Activated CD4-positive, alpha-beta T cell treated with anti-CD3 and anti-CD28 coated beads, Interleukin-2, amount 50 U/mL, for 4 hours (primary cell): ENCODE data around the gene NDUFAF7.
"Not testable (repeated sequence)": the region's sequence is repeated elsewhere in the genome, so short reads cannot be mapped to it uniquely, and the experiment has no call there.

Source experiments
- DNase-seq, 2 experiments: peaks; one replicate each; pipeline ENCODE4 v3.0.0-alpha.2; 2020

Gene NDUFAF7

GRCh38 chr2:37215250-37215649 lies 16.2 kb upstream of the NDUFAF7 start:
- DNase-seq: no peak

- DNase-seq: no peak
Measured at GRCh38 chr2:37219046-37219445, 12.4 kb upstream of the NDUFAF7 start.

GRCh38 chr2:37223131-37223530 lies 8.3 kb upstream of the NDUFAF7 start:
- DNase-seq: no peak

- no peak for DNase-seq
Measured at GRCh38 chr2:37224063-37224462, 7.4 kb upstream of the NDUFAF7 start.

GRCh38 chr2:37225129-37225528 lies 6.3 kb upstream of the NDUFAF7 start:
- not testable (repeated sequence) for DNase-seq

- DNase-seq: no peak
Measured at GRCh38 chr2:37226863-37227262, 4.6 kb upstream of the NDUFAF7 start.

- DNase-seq: no peak
Measured at GRCh38 chr2:37228788-37229187, 2.7 kb upstream of the NDUFAF7 start.

GRCh38 chr2:37230581-37230980 lies 877 bp upstream of the NDUFAF7 start:
- DNase-seq: no peak

GRCh38 chr2:37232131-37232933 lies 874 bp downstream of the NDUFAF7 start:
- no peak for DNase-seq

GRCh38 chr2:37243435-37243834 lies 12.0 kb downstream of the NDUFAF7 start:
- DNase-seq: no peak

- no peak for DNase-seq
Measured at GRCh38 chr2:37244017-37244416, 12.6 kb downstream of the NDUFAF7 start.

GRCh38 chr2:37244755-37245154 lies 13.3 kb downstream of the NDUFAF7 start:
- no peak for DNase-seq

- no peak for DNase-seq
Measured at GRCh38 chr2:37246205-37246604, 14.7 kb downstream of the NDUFAF7 start.

GRCh38 chr2:37250869-37251740 lies 19.6 kb downstream of the NDUFAF7 start:
- DNase-seq: no peak

GRCh38 chr2:37262522-37262921 lies 31.1 kb downstream of the NDUFAF7 start:
- no peak for DNase-seq

- DNase-seq: no peak
Measured at GRCh38 chr2:37263839-37264238, 32.4 kb downstream of the NDUFAF7 start.

GRCh38 chr2:37267685-37268084 lies 36.2 kb downstream of the NDUFAF7 start:
- DNase-seq: no peak

- no peak for DNase-seq
Measured at GRCh38 chr2:37268111-37268510, 36.7 kb downstream of the NDUFAF7 start.

- DNase-seq: no peak
Measured at GRCh38 chr2:37271376-37272067, 40.1 kb downstream of the NDUFAF7 start.

- no peak for DNase-seq
Measured at GRCh38 chr2:37274359-37274965, 43.0 kb downstream of the NDUFAF7 start.

- no peak for DNase-seq
Measured at GRCh38 chr2:37276291-37276690, 44.8 kb downstream of the NDUFAF7 start.

- DNase-seq: no peak
Measured at GRCh38 chr2:37281916-37282315, 50.5 kb downstream of the NDUFAF7 start.

- no peak for DNase-seq
Measured at GRCh38 chr2:37282746-37283145, 51.3 kb downstream of the NDUFAF7 start.
